ENCODE measurements around the gene GLYAT.
A peak's percentile ranks its signal among the peaks of the same experiment; 100 is the strongest.

GLYAT gene

GRCh38 chr11:58742140-58742539, 10.4 kb upstream of the GLYAT start:
- no peak overlapping the region for H2BK12ac ChIP-seq (ENCODE audit: low read length)
- H3K9me3 ChIP-seq (ENCODE audit: insufficient read depth, low read depth, low read length): peaks cover 10% of the 10 kb centered on the region
- H2AFZ ChIP-seq (ENCODE audit: insufficient read depth, low read length, poor library complexity): no peak overlapping the region
- no peaks in the 10 kb centered on the region for H3K79me2 ChIP-seq (ENCODE audit: control insufficient read depth, insufficient read depth, low read length, poor library complexity)
- no peaks in the 10 kb centered on the region for H3K27me3 ChIP-seq (ENCODE audit: insufficient read depth, low read length)
- peaks cover 5 to 11% of the 10 kb centered on the region in 2 experiments for H3K4me1 ChIP-seq (ENCODE audit: control insufficient read depth in 1 of 2, insufficient read depth in 2 of 2, low read length in 2 of 2)
- no peak overlapping the region for H3K23ac ChIP-seq (ENCODE audit: low read length)
- H3K14ac ChIP-seq (ENCODE audit: low read length): no peak overlapping the region
- no peak overlapping the region for H4K8ac ChIP-seq (ENCODE audit: low read depth, low read length)
- no peaks in the 10 kb centered on the region for H3K36me3 ChIP-seq (ENCODE audit: control insufficient read depth in 1 of 2, insufficient read depth in 2 of 2, low read length in 2 of 2)
- H4K12ac ChIP-seq (ENCODE audit: low read depth, low read length): no peak overlapping the region
- no peak overlapping the region for H3K18ac ChIP-seq (ENCODE audit: low read length)
- H3K4me2 ChIP-seq (ENCODE audit: low read length): no peak overlapping the region
- H3K79me1 ChIP-seq (ENCODE audit: low read length): peaks cover 6% of the 10 kb centered on the region
- no peak overlapping the region for H3K27ac ChIP-seq (ENCODE audit: low read depth, low read length)
- WGBS (ENCODE audit: extremely low coverage, insufficient coverage, insufficient read length): no CpG with 5 or more reads among the region's 2 CpGs
- no peak overlapping the region for H3K4ac ChIP-seq (ENCODE audit: low read depth, low read length)
- DNase-seq: no peak
- H3K9ac ChIP-seq (ENCODE audit: low read length): no peak overlapping the region
- no peak overlapping the region for H4K91ac ChIP-seq (ENCODE audit: low read depth, low read length)
- H2BK120ac ChIP-seq (ENCODE audit: insufficient read depth, low read length, poor library complexity): peak overlapping the region; percentile 60
- H2BK5ac ChIP-seq (ENCODE audit: low read depth, low read length, poor library complexity): no peak overlapping the region
- no peak overlapping the region for H3K4me3 ChIP-seq (ENCODE audit: low read depth, low read length)
- no peak overlapping the region for H2AK5ac ChIP-seq (ENCODE audit: low read length)

- Histone ChIP-seq H3K79me1 (ENCODE audit: low read length) (peaks cover 6% of the 10 kb centered on the region), H4K8ac (ENCODE audit: low read depth, low read length) (no peak overlapping the region), H3K27ac (ENCODE audit: low read depth, low read length) (peak overlapping the region; percentile 53), H3K4me3 (ENCODE audit: low read depth, low read length) (no peak overlapping the region), H3K14ac (ENCODE audit: low read length) (no peak overlapping the region), H3K23ac (ENCODE audit: low read length) (no peak overlapping the region), H4K91ac (ENCODE audit: low read depth, low read length) (peak overlapping the region; percentile 25), H3K9ac (ENCODE audit: low read length) (no peak overlapping the region), H2AFZ (ENCODE audit: insufficient read depth, low read length, poor library complexity) (no peak overlapping the region), H2BK5ac (ENCODE audit: low read depth, low read length, poor library complexity) (no peak overlapping the region), H3K79me2 (ENCODE audit: control insufficient read depth, insufficient read depth, low read length, poor library complexity) (no peaks in the 10 kb centered on the region), H2BK120ac (ENCODE audit: insufficient read depth, low read length, poor library complexity) (no peak overlapping the region), H3K9me3 (ENCODE audit: insufficient read depth, low read depth, low read length) (peaks cover 10% of the 10 kb centered on the region), H3K4ac (ENCODE audit: low read depth, low read length) (no peak overlapping the region), H4K12ac (ENCODE audit: low read depth, low read length) (no peak overlapping the region), H3K18ac (ENCODE audit: low read length) (no peak overlapping the region), H3K27me3 (ENCODE audit: insufficient read depth, low read length) (no peaks in the 10 kb centered on the region), H3K36me3 (ENCODE audit: control insufficient read depth in 1 of 2, insufficient read depth in 2 of 2, low read length in 2 of 2) (no peaks in the 10 kb centered on the region), H3K4me1 (ENCODE audit: control insufficient read depth in 1 of 2, insufficient read depth in 2 of 2, low read length in 2 of 2) (peaks cover 5 to 11% of the 10 kb centered on the region in 2 experiments), H3K4me2 (ENCODE audit: low read length) (no peak overlapping the region), H2AK5ac (ENCODE audit: low read length) (no peak overlapping the region), H2BK12ac (ENCODE audit: low read length) (no peak overlapping the region)
- no peak for DNase-seq
- no CpG with 5 or more reads among the region's 1 CpG for WGBS (ENCODE audit: extremely low coverage, insufficient coverage, insufficient read length)
These were observed 9.4 kb upstream of the GLYAT start for GRCh38 chr11:58741127-58741526.

GRCh38 chr11:58740447-58740846, 8.7 kb upstream of the GLYAT start:
- H4K91ac ChIP-seq (ENCODE audit: low read depth, low read length): peak overlapping the region; percentile 96
- H3K18ac ChIP-seq (ENCODE audit: low read length): peak overlapping the region; percentile 77
- no peak for DNase-seq
- no CpG with 5 or more reads among the region's 4 CpGs for WGBS (ENCODE audit: extremely low coverage, insufficient coverage, insufficient read length)
- H3K79me1 ChIP-seq (ENCODE audit: low read length): peaks cover 6% of the 10 kb centered on the region
- H4K12ac ChIP-seq (ENCODE audit: low read depth, low read length): no peak overlapping the region
- no peak overlapping the region for H2AFZ ChIP-seq (ENCODE audit: insufficient read depth, low read length, poor library complexity)
- H3K36me3 ChIP-seq (ENCODE audit: control insufficient read depth in 1 of 2, insufficient read depth in 2 of 2, low read length in 2 of 2): no peaks in the 10 kb centered on the region
- peak overlapping the region; percentile 70 for H3K27ac ChIP-seq (ENCODE audit: low read depth, low read length)
- H4K8ac ChIP-seq (ENCODE audit: low read depth, low read length): peak overlapping the region; percentile 82
- H3K9ac ChIP-seq (ENCODE audit: low read length): no peak overlapping the region
- H2BK120ac ChIP-seq (ENCODE audit: insufficient read depth, low read length, poor library complexity): peak overlapping the region; percentile 92
- H3K23ac ChIP-seq (ENCODE audit: low read length): no peak overlapping the region
- peak overlapping the region; percentile 98 for H2BK12ac ChIP-seq (ENCODE audit: low read length)
- H3K79me2 ChIP-seq (ENCODE audit: control insufficient read depth, insufficient read depth, low read length, poor library complexity): no peaks in the 10 kb centered on the region
- peak overlapping the region; percentile 58 for H3K4ac ChIP-seq (ENCODE audit: low read depth, low read length)
- peak overlapping the region; percentile 88 for H2AK5ac ChIP-seq (ENCODE audit: low read length)
- H3K14ac ChIP-seq (ENCODE audit: low read length): peak overlapping the region; percentile 92
- H3K9me3 ChIP-seq (ENCODE audit: insufficient read depth, low read depth, low read length): peaks cover 10% of the 10 kb centered on the region
- H3K27me3 ChIP-seq (ENCODE audit: insufficient read depth, low read length): no peaks in the 10 kb centered on the region
- no peak overlapping the region for H3K4me2 ChIP-seq (ENCODE audit: low read length)
- H3K4me1 ChIP-seq (ENCODE audit: control insufficient read depth in 1 of 2, insufficient read depth in 2 of 2, low read length in 2 of 2): peaks cover 5 to 11% of the 10 kb centered on the region in 2 experiments
- H2BK5ac ChIP-seq (ENCODE audit: low read depth, low read length, poor library complexity): peak overlapping the region; percentile 78
- H3K4me3 ChIP-seq (ENCODE audit: low read depth, low read length): no peak overlapping the region

GRCh38 chr11:58739725-58740430, 8.1 kb upstream of the GLYAT start:
- H3K36me3 ChIP-seq (ENCODE audit: control insufficient read depth in 1 of 2, insufficient read depth in 2 of 2, low read length in 2 of 2): no peaks in the 10 kb centered on the region

More at GRCh38 chr11:58739725-58740430, 8.1 kb upstream of the GLYAT start:
- no peaks in the 10 kb centered on the region for H3K27me3 ChIP-seq (ENCODE audit: insufficient read depth, low read length)
- peaks cover 6% of the 10 kb centered on the region for H3K79me1 ChIP-seq (ENCODE audit: low read length)
- H3K9me3 ChIP-seq (ENCODE audit: insufficient read depth, low read depth, low read length): peaks cover 10% of the 10 kb centered on the region
- H3K18ac ChIP-seq (ENCODE audit: low read length): no peak overlapping the region
- peak; percentile 65 to 92 for DNase-seq
- H2BK5ac ChIP-seq (ENCODE audit: low read depth, low read length, poor library complexity): peak overlapping the region; percentile 82
- H4K91ac ChIP-seq (ENCODE audit: low read depth, low read length): peak overlapping the region; percentile 96
- H4K12ac ChIP-seq (ENCODE audit: low read depth, low read length): no peak overlapping the region
- H2AFZ ChIP-seq (ENCODE audit: insufficient read depth, low read length, poor library complexity): no peak overlapping the region
- peak overlapping the region; percentile 16 for H3K4me2 ChIP-seq (ENCODE audit: low read length)
- H2BK12ac ChIP-seq (ENCODE audit: low read length): peak overlapping the region; percentile 49
- H3K27ac ChIP-seq (ENCODE audit: low read depth, low read length): peak overlapping the region; percentile 89
- H3K4ac ChIP-seq (ENCODE audit: low read depth, low read length): no peak overlapping the region
- H3K4me1 ChIP-seq (ENCODE audit: control insufficient read depth in 1 of 2, insufficient read depth in 2 of 2, low read length in 2 of 2): peaks cover 5 to 11% of the 10 kb centered on the region in 2 experiments
- no CpG with 5 or more reads among the region's 3 CpGs for WGBS (ENCODE audit: extremely low coverage, insufficient coverage, insufficient read length)
- H3K9ac ChIP-seq (ENCODE audit: low read length): no peak overlapping the region
- H2AK5ac ChIP-seq (ENCODE audit: low read length): no peak overlapping the region
- peak overlapping the region; percentile 92 for H2BK120ac ChIP-seq (ENCODE audit: insufficient read depth, low read length, poor library complexity)
- no peak overlapping the region for H3K4me3 ChIP-seq (ENCODE audit: low read depth, low read length)
- H4K8ac ChIP-seq (ENCODE audit: low read depth, low read length): no peak overlapping the region
- no peaks in the 10 kb centered on the region for H3K79me2 ChIP-seq (ENCODE audit: control insufficient read depth, insufficient read depth, low read length, poor library complexity)
- no peak overlapping the region for H3K23ac ChIP-seq (ENCODE audit: low read length)
- no peak overlapping the region for H3K14ac ChIP-seq (ENCODE audit: low read length)
